ENCODE measurements around the gene C12orf60. TPM values are rescaled to one million over a fixed set of nuclear protein-coding genes. Genes with fewer than 3 reads are reported as not detected.

Gene C12orf60
- total and polyA plus RNA-seq, 12 donors: 1.2 to 5.8 (median 3.7) TPM

- Histone ChIP-seq H3K9me3 (peaks cover 0 to 3% (median 0%) of the 10 kb centered on the region in 11 donors), H3K4me3 (no peak overlapping the region), H3K36me3 (no peaks in the 10 kb centered on the region), H3K27me3 (no peaks in the 10 kb centered on the region), H3K4me1 (peaks cover 0 to 44% (median 25%) of the 10 kb centered on the region in 9 donors), H3K27ac (peak overlapping the region in 2 of 10 donors; percentile 48 to 83)
- TF ChIP-seq, protein P1, sequence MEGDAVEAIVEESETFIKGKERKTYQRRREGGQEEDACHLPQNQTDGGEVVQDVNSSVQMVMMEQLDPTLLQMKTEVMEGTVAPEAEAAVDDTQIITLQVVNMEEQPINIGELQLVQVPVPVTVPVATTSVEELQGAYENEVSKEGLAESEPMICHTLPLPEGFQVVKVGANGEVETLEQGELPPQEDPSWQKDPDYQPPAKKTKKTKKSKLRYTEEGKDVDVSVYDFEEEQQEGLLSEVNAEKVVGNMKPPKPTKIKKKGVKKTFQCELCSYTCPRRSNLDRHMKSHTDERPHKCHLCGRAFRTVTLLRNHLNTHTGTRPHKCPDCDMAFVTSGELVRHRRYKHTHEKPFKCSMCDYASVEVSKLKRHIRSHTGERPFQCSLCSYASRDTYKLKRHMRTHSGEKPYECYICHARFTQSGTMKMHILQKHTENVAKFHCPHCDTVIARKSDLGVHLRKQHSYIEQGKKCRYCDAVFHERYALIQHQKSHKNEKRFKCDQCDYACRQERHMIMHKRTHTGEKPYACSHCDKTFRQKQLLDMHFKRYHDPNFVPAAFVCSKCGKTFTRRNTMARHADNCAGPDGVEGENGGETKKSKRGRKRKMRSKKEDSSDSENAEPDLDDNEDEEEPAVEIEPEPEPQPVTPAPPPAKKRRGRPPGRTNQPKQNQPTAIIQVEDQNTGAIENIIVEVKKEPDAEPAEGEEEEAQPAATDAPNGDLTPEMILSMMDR (IDR thresholded peaks at IDR 0.05): no peak
- no peak for ATAC-seq
- intact Hi-C loops (cut with DNase I): no loop called here
- no peak for DNase-seq
- 97 to 100% methylated on average over 1 of the region's 1 CpG for WGBS, 2 donors
These were observed 47.6 kb downstream of the C12orf60 start for GRCh38 chr12:14850929-14851663.

- intact Hi-C loops (cut with DNase I): no loop called here
- DNase-seq (no peak), ATAC-seq (no peak)
- no peaks in the 10 kb centered on the region for H3K36me3 ChIP-seq
- H3K27ac ChIP-seq: no peak overlapping the region
- TF ChIP-seq, protein P1 (IDR thresholded peaks at IDR 0.05): no peak
- peaks cover 0 to 27% (median 11%) of the 10 kb centered on the region in 9 donors for H3K4me1 ChIP-seq
- H3K9me3 ChIP-seq: peaks cover 0 to 17% (median 0%) of the 10 kb centered on the region in 11 donors
- H3K27me3 ChIP-seq: no peaks in the 10 kb centered on the region
- H3K4me3 ChIP-seq: no peak overlapping the region
These were observed 49.4 kb downstream of the C12orf60 start for GRCh38 chr12:14852880-14853279.

DNA sequence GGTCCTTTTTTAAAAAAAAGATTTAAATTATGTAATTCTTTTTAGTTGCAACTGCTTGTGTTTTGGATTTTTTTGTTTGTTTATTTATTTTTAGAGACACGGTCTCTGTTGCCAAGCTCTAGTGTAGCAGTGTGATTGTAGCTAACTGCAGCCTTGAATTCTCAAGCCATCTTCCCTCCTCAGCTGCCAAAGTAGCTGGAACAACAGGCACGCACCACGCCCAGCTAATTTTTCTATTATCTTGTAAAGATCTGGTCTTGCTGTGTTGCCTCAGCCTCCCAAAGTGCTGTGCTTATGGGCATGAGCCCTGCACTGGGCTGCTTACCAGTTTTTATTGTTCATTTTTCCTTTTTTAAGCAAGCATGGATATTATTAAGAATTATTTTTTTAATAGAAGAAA, 50.5 kb downstream of the C12orf60 start:
- Histone ChIP-seq H3K36me3 (no peaks in the 10 kb centered on the region), H3K27ac (peak overlapping the region in 8 of 10 donors; percentile 1 to 57 (median 20)), H3K27me3 (no peaks in the 10 kb centered on the region), H3K9me3 (peaks cover 0 to 21% (median 4%) of the 10 kb centered on the region in 11 donors), H3K4me1 (peaks cover 0 to 21% (median 11%) of the 10 kb centered on the region in 9 donors), H3K4me3 (no peak overlapping the region)
- TF ChIP-seq, protein P1 (IDR thresholded peaks at IDR 0.05): no peak
- peak in 6 of 8 donors; percentile 26 to 75 (median 38) for ATAC-seq
- intact Hi-C loops (cut with DNase I): no loop called here
- no peak for DNase-seq
- WGBS, 2 donors: 13 to 47% methylated on average over 3 of the region's 3 CpGs

GRCh38 chr12:14854586-14855183, 51.2 kb downstream of the C12orf60 start:
- Histone ChIP-seq H3K27ac (peak overlapping the region in 7 of 10 donors; percentile 13 to 57 (median 20)), H3K4me1 (peaks cover 0 to 20% (median 10%) of the 10 kb centered on the region in 9 donors), H3K36me3 (no peaks in the 10 kb centered on the region), H3K9me3 (peaks cover 0 to 28% (median 8%) of the 10 kb centered on the region in 11 donors), H3K4me3 (no peak overlapping the region), H3K27me3 (no peaks in the 10 kb centered on the region)
- TF ChIP-seq, protein P1 (IDR thresholded peaks at IDR 0.05): no peak
- DNase-seq: no peak
- ATAC-seq: peak in 5 of 8 donors; percentile 30 to 60 (median 46)
- intact Hi-C loops (cut with DNase I): no loop called here
- 69 to 74% methylated on average over 6 of the region's 6 CpGs for WGBS, 2 donors
